GM21786 (cell line): ENCODE measurements around the gene JPH3.

Experiments
- ATAC-seq: cut with Tn5 transposase; IDR thresholded peaks from one replicate; pipeline ENCODE4 v1.9.1; 2021; ENCODE audit not compliant: unreplicated experiment

The JPH3 gene

GRCh38 chr16:87602001-87602775 lies at the start of gene JPH3:
TSS of gene JPH3 (plus strand) at chr16:87602508. CDS start at chr16:87603147, 639 bp downstream.
- no peak for ATAC-seq

- no peak for ATAC-seq
Observed at GRCh38 chr16:87552772-87553573, 49.3 kb upstream of the JPH3 start.

- no peak for ATAC-seq
Observed at GRCh38 chr16:87554754-87555427, 47.4 kb upstream of the JPH3 start.

GRCh38 chr16:87555647-87556046 lies 46.7 kb upstream of the JPH3 start:
- no peak for ATAC-seq

- no peak for ATAC-seq
Observed at GRCh38 chr16:87556941-87557459, 45.3 kb upstream of the JPH3 start.

- no peak for ATAC-seq
Observed at GRCh38 chr16:87558682-87559081, 43.6 kb upstream of the JPH3 start.

- no peak for ATAC-seq
Observed at GRCh38 chr16:87559945-87560344, 42.4 kb upstream of the JPH3 start.

- ATAC-seq = no peak
Observed at GRCh38 chr16:87560428-87561199, 41.7 kb upstream of the JPH3 start.

- no peak for ATAC-seq
Observed at GRCh38 chr16:87561200-87562105, 40.9 kb upstream of the JPH3 start.

GRCh38 chr16:87562201-87562600 lies 40.1 kb upstream of the JPH3 start:
- ATAC-seq = no peak

- no peak for ATAC-seq
Observed at GRCh38 chr16:87563022-87563421, 39.3 kb upstream of the JPH3 start.

GRCh38 chr16:87563714-87564523 lies 38.4 kb upstream of the JPH3 start:
- ATAC-seq = no peak

- no peak for ATAC-seq
Observed at GRCh38 chr16:87564524-87564778, 37.9 kb upstream of the JPH3 start.

- ATAC-seq = no peak
Observed at GRCh38 chr16:87569601-87570571, 32.4 kb upstream of the JPH3 start.

GRCh38 chr16:87570572-87570937 lies 31.8 kb upstream of the JPH3 start:
- ATAC-seq = no peak

- ATAC-seq = no peak
Observed at GRCh38 chr16:87570938-87571867, 31.1 kb upstream of the JPH3 start.

- no peak for ATAC-seq
Observed at GRCh38 chr16:87571868-87572244, 30.5 kb upstream of the JPH3 start.
